ENCODE data around the gene CCDC68. TPM values are rescaled to one million over a fixed set of nuclear protein-coding genes. Genes with fewer than 3 reads are reported as not detected.

The CCDC68 gene
- total RNA-seq, 1 donor from 2014 or later: 2.7 TPM

DNA sequence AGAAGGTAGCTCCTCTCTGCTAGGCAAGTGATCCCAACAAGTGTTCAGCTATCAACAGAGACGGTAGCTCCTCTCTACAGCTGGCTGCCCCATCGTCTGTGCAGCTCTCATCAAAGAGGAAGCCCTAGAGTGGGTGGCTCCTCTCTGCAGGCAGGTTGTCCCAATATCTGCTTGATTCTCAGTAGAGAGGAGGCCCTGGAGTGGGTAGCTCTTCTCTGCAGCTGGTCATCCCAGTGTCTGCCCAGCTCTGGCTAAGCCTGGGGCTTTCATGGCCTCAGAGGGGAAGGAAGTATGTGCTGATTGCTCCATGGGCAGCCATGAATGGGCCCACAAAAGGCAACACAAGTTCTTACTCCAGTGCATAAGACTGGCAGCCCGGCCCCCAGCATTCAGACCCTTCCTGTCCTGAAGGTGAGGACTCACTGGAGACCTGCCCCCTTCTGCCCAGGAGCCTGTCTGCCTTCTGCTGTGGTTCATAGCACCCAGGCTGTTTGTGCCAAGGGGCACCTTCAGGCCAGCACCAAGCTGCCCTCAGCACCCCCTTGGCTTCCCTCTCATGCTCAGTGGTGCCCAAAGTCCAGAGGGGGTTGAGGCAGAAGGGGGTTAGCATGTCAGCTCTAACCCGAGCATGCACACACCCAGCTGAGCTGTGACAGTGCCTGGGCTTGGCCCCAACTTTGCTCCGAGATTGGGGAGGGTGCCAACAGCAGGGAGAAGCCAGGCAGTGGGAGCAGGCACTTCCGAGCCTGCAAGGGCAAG, 48.9 kb downstream of the CCDC68 start:
- TF ChIP-seq, protein P1, sequence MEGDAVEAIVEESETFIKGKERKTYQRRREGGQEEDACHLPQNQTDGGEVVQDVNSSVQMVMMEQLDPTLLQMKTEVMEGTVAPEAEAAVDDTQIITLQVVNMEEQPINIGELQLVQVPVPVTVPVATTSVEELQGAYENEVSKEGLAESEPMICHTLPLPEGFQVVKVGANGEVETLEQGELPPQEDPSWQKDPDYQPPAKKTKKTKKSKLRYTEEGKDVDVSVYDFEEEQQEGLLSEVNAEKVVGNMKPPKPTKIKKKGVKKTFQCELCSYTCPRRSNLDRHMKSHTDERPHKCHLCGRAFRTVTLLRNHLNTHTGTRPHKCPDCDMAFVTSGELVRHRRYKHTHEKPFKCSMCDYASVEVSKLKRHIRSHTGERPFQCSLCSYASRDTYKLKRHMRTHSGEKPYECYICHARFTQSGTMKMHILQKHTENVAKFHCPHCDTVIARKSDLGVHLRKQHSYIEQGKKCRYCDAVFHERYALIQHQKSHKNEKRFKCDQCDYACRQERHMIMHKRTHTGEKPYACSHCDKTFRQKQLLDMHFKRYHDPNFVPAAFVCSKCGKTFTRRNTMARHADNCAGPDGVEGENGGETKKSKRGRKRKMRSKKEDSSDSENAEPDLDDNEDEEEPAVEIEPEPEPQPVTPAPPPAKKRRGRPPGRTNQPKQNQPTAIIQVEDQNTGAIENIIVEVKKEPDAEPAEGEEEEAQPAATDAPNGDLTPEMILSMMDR (conservative IDR thresholded peaks at IDR 0.05; ENCODE audit: low read depth, low read length): no peak
- DNase-seq (ENCODE audit: low read depth): no peak
- no peak overlapping the region for H3K4me3 ChIP-seq (ENCODE audit: low read depth, low read length)

DNA sequence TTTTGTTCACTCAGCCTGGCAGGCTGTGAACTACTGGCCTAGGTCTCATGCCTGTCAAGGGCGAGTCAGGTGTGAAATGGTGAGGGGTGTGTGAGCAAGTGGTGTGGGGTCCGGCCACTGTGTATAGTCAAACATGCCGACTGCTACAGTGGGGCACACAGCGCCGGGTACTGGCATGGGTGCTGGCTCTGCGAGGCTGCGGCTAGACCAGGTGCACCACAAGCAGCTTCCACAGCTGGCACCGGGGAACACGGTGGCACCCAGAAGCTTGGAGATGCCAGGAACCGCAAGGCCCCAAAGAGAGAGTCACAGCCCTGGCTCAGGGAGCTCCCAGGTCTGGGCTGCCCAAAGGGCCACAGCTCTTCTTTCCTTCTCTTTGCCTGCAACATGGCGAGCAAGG, 49.7 kb downstream of the CCDC68 start:
- DNase-seq (ENCODE audit: low read depth): no peak
- H3K4me3 ChIP-seq (ENCODE audit: low read depth, low read length): no peak overlapping the region
- TF ChIP-seq, protein P1 (conservative IDR thresholded peaks at IDR 0.05; ENCODE audit: low read depth, low read length): no peak

DNA sequence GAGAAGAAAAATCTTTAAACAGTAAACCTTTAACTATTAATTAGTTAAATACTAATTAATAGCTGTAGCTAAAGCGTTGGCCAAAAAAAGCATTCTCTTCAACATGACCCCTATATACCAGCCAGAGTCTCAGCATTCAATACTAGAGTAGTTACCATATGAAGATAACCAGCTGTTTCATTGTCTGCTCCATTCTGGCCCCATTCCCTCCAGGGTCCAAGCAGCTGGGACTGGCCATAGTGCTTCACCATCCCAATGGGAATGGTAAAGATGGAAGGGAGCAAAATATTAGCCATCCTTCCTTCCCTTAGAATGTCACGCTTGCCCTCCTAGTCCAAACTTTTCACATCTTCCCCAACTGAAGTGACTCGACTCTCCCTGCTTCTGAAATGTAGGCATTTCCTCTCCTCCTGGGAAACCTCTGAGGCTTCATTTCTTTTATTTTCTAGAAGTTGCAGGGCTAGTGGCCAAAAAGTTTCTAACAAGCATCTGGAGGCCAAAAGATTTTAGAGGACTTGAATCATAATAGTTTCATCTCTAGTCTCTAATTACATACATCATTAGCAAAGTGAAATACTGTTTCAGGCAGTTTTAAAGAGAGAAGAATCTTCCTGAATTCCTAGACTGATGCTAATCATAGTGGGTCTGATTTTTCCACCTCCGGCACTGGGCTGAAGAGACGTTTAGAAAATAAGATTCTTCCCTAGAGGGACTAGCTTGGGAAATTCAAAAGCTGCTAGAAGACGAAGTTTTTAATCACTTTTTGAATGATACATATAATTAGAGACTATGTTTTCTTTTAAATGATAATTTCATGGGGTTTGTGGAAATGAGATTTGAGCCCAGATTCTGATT, 52.7 kb downstream of the CCDC68 start:
- TF ChIP-seq, protein P1 (conservative IDR thresholded peaks at IDR 0.05; ENCODE audit: low read depth, low read length): no peak
- no peak overlapping the region for H3K4me3 ChIP-seq (ENCODE audit: low read depth, low read length)
- DNase-seq (ENCODE audit: low read depth): no peak

DNA sequence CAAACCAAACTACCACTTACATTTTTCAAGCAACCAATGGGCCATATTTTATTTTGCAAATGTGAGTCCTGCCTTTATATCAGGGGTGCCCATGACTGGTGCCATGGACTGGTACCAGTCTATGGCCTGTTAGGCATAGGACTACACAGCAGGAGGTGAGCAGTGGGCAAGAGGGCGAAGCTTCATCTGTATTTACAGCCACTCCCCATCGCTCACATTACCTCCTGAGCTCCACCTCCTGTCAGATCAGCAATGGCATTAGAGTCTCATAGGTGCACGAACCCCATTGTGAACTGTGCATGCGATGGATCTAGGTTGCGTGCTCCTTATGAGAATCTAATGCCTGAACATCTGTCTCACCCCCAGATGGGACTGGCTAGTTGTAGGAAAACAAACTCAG, 53.6 kb downstream of the CCDC68 start:
- TF ChIP-seq, protein P1 (conservative IDR thresholded peaks at IDR 0.05; ENCODE audit: low read depth, low read length): no peak
- H3K4me3 ChIP-seq (ENCODE audit: low read depth, low read length): no peak overlapping the region
- no peak for DNase-seq (ENCODE audit: low read depth)

DNA sequence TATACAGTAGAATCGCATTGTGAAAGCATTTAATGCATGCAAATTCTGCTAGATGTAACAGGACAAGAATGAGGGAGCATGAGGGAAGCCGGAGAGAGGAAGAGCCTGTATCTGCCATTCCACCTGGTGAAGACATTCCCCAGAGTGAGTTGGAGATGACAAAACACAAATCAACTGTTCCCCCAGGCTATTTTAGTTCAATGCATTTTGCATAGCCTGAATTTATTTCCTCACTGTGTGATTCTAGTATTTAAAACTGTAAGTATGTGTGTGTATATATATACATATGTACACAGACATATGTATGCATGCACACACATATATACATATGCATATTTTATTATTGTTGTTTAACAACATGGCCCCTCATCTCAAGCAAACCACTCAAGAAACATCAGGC, 54.7 kb downstream of the CCDC68 start:
- no peak overlapping the region for H3K4me3 ChIP-seq (ENCODE audit: low read depth, low read length)
- TF ChIP-seq, protein P1 (conservative IDR thresholded peaks at IDR 0.05; ENCODE audit: low read depth, low read length): no peak
- no peak for DNase-seq (ENCODE audit: low read depth)

DNA sequence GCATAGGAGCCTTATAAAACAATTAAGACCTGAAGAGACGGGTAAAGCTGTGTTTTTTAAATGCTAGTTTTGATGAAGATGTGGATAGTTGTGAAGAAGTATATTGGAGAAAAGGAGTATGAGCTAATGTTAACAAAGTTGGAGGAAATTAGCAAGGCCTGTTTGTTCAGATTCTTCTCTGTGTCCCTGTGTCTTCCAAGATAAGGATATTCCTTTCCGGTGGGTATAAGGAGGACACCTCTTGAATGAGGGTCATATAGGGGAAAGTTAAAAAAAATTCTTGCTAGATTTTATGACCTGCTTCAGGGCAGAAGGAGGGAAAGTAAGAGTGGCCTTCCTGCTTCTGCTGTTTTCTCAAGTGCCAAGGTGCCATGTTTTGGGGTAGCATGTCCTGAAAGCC, 59.0 kb downstream of the CCDC68 start:
- TF ChIP-seq, protein P1 (conservative IDR thresholded peaks at IDR 0.05; ENCODE audit: low read depth, low read length): no peak
- H3K4me3 ChIP-seq (ENCODE audit: low read depth, low read length): no peak overlapping the region
- no peak for DNase-seq (ENCODE audit: low read depth)
